ENCODE results near the gene ACYP2. TPM values are rescaled to one million over a fixed set of nuclear protein-coding genes. Genes with fewer than 3 reads are reported as not detected.

Gene ACYP2
- total RNA-seq, 1 donor from 2014 or later: 4.9 TPM

DNA sequence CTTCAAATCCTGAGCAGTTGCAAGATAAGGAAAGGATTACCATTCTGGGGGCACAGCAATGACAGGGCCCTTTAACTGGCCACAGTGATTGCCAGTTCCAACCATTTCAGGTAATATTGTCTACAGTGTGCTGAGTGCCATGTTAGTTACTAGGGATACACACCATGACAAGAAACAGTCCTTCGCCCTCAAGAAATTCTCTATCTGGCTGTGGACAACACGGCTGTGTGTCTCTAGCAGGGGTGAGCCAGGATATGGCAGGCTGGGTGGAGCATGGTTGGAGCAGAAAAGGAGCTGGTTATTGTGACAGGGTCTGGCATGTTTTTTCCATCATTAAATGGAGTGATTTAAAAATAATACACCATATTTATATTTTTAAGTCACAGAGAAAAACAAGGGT, 109.6 kb downstream of the ACYP2 start:
- no peak for DNase-seq (ENCODE audit: low read depth)
- TF ChIP-seq, protein P1, sequence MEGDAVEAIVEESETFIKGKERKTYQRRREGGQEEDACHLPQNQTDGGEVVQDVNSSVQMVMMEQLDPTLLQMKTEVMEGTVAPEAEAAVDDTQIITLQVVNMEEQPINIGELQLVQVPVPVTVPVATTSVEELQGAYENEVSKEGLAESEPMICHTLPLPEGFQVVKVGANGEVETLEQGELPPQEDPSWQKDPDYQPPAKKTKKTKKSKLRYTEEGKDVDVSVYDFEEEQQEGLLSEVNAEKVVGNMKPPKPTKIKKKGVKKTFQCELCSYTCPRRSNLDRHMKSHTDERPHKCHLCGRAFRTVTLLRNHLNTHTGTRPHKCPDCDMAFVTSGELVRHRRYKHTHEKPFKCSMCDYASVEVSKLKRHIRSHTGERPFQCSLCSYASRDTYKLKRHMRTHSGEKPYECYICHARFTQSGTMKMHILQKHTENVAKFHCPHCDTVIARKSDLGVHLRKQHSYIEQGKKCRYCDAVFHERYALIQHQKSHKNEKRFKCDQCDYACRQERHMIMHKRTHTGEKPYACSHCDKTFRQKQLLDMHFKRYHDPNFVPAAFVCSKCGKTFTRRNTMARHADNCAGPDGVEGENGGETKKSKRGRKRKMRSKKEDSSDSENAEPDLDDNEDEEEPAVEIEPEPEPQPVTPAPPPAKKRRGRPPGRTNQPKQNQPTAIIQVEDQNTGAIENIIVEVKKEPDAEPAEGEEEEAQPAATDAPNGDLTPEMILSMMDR (conservative IDR thresholded peaks at IDR 0.05; ENCODE audit: low read depth, low read length): no peak
- H3K4me3 ChIP-seq (ENCODE audit: low read depth, low read length): no peak overlapping the region

DNA sequence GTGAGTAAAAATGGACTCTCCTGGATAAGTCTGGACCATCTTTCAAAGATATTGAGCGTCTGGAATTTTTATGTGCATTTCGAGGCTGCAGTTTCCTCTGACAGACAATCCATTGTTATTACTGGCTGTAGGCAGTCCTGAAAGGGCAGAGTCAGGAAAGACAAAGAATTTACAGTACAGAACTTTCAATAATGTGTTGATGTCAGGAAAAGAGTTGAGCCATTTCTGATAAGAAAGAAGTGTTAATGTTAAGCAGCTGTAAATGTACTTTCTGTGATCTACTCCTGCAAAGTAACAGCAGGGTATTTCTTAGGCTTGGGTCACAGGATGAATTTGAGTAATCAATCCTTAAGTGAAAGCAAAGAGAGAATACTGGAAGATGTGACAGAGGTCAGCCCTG, 110.8 kb downstream of the ACYP2 start:
- TF ChIP-seq, protein P1 (conservative IDR thresholded peaks at IDR 0.05; ENCODE audit: low read depth, low read length): no peak
- no peak overlapping the region for H3K4me3 ChIP-seq (ENCODE audit: low read depth, low read length)
- DNase-seq (ENCODE audit: low read depth): no peak

DNA sequence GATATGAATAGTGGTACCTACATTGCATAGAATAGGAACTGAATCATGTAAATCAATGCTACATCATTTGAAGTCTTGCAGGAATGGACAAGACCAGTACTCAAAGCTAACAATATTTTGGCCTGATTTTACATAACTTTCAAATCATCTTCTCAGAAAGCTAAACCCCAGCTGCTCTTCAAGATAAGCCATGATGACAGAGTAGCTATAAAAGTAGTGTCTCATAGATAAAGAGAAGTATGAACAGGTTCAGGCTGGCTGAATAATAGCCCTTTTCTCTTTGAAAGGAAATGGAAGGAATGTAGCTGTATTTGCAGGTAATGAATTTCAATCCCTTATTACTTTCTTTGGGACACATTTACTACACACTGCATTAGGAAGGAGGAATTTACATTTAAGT, 112.4 kb downstream of the ACYP2 start:
- no peak for DNase-seq (ENCODE audit: low read depth)
- H3K4me3 ChIP-seq (ENCODE audit: low read depth, low read length): no peak overlapping the region
- TF ChIP-seq, protein P1 (conservative IDR thresholded peaks at IDR 0.05; ENCODE audit: low read depth, low read length): no peak

DNA sequence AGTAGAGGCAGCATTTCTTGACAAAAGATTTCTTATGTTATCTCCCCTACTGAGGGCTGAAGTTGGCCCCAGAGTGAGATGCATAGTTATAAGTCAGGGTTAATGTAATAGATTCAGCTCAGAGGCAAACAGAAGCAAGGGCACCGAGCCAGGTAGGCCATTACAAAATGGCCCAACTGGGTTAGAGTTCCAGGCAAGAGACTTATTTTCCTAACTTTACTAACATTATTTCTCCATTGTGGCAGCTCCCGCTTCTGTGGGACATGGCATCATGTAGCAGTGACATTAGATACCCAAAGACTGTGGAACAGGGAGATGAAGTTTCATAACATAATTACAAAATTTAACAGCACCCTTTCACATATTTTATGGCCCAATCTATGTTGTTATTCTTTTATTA, 113.5 kb downstream of the ACYP2 start:
- no peak for DNase-seq (ENCODE audit: low read depth)
- TF ChIP-seq, protein P1 (conservative IDR thresholded peaks at IDR 0.05; ENCODE audit: low read depth, low read length): no peak
- no peak overlapping the region for H3K4me3 ChIP-seq (ENCODE audit: low read depth, low read length)

DNA sequence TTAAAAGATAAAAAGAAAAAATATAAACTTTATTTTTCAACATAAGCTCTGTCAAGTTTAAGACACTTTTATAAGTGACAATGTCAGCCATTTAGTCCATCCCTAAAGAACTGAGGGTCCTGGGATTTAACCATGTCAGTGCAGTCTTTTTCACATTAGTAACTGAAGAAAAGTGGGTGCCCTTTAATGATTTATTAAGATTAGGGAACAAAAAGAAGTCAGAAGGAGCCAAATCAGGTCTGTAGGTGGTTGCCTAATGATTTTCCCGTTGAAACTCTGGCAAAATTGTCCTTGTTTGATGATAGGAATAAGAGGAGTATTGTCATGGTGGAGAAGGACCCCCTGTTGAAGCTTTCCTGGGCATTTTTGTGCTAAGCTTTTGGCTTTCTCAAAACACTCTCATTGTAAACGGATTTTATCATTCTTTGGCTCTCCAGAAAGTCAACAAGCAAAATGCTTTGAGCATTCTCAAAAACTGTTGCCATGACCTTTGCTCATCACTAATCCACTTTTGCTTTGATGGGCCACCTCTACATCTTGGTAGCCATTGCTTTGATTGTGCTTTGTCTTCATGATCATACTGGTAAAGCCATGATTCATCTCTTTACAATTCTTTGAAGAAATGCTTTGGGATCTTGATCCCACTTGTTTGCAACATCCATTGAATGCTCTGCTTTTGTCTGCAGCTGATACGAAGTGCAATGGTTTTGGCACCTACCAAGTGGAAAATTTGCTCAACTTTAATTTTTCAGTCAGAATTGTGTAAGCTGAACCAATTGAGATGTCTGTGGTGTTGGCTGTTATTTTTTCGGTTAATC, 118.6 kb downstream of the ACYP2 start:
- TF ChIP-seq, protein P1 (conservative IDR thresholded peaks at IDR 0.05; ENCODE audit: low read depth, low read length): no peak
- H3K4me3 ChIP-seq (ENCODE audit: low read depth, low read length): no peak overlapping the region
- DNase-seq (ENCODE audit: low read depth): no peak

DNA sequence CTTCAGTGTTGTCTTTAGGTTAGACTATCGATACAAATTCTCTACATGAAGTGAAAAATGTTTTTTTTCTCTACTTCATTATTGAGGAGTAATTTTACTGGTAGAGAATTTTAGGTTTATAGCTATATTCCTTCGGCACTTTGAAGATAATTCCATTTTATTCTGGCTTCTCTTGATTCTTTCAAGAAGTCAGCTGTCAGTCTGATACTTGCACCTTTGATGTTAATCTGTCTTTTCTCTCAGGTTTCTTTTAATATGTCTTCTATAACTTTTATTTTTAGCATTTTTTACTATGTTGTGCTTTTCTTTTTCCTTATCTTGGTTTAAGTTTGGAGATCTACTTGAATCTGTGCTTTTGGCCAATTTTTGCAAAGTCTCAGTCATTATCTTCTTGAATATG, 122.0 kb downstream of the ACYP2 start:
- DNase-seq (ENCODE audit: low read depth): no peak
- TF ChIP-seq, protein P1 (conservative IDR thresholded peaks at IDR 0.05; ENCODE audit: low read depth, low read length): no peak

DNA sequence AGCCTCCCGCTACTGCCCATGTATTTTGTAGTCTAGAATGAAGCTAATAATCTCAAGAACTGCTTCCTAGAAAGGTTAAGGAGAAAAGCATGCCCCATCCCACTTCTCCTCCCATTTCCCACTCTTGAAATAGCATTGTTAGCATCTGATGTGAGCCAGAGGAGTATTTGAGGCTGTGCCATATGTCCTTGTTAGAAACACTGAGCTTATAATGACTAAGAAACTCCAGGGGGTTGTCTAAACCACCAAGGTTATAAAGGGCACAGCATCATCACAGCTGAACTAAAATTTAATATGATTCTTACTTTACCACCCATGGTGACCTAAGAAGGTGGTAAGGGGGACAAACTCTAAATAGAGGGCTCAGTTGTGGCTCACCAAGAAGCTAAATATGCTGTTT, 124.0 kb downstream of the ACYP2 start:
- DNase-seq (ENCODE audit: low read depth): no peak
- TF ChIP-seq, protein P1 (conservative IDR thresholded peaks at IDR 0.05; ENCODE audit: low read depth, low read length): no peak
- H3K4me3 ChIP-seq (ENCODE audit: low read depth, low read length): no peak overlapping the region

More for the DNA sequence above, 122.0 kb downstream of the ACYP2 start:
- no peak overlapping the region for H3K4me3 ChIP-seq (ENCODE audit: low read depth, low read length)
